ENCODE data around the gene GPC5.
"Not testable (repeated sequence)": the region's sequence is repeated elsewhere in the genome, so short reads cannot be mapped to it uniquely, and the experiment has no call there.

Gene GPC5

DNA sequence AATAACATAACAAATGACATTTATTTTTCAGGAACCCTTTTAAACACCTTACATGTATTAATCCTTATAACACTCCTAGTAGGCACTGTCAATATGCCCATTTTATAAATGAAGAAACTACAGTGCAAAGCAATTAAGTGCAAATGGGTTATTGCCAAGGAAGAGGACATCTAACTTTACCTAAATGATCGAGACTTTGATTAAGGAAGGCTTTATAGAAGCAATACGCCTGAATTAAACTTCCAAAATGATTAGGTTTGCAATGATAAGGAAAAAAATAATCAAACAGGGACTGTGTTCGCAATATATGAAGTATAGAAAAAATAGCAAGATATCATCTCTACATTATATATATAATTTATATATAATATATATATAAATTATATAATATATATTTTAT lies 1214.5 kb downstream of the GPC5 start:
- no peak for FAIRE-seq

DNA sequence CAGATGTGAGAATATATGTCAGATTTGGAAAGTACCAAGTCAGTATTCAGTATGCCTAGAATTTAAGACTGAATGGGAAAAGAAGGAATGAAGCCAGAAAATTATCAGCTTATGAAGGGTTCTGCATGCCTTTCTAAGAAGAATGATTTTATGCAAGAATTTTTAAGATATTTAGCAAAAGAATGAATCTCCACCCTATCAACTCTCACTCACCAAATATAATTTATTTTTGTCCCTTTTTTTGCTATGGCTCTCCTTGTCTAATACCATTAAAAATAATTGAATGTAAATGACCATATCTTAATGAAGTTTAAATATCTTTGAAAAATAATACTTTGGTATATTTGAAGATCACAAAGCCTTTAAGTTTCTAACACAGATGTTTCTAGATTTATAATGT lies 1215.5 kb downstream of the GPC5 start:
- no peak for FAIRE-seq

DNA sequence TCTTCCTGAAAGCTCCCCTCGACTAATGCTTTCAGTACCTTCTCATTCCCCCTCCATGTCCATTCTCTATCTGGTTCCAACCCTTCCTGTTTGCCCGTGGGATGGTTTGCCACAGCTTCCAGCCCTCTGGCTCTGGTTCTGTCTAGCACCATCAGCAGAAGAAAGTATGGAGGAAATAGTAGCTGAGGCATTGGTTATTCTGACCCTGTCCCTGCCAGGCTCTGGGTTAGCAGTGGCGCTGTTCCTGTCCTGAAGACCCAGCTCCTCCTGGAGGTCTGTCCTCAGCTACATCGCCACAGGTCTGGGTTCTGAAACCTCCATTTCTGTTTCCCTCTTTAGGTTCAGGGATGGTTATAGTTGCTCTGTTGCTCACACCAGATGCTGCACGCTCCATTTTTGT lies 1223.6 kb downstream of the GPC5 start:
- no peak for FAIRE-seq

DNA sequence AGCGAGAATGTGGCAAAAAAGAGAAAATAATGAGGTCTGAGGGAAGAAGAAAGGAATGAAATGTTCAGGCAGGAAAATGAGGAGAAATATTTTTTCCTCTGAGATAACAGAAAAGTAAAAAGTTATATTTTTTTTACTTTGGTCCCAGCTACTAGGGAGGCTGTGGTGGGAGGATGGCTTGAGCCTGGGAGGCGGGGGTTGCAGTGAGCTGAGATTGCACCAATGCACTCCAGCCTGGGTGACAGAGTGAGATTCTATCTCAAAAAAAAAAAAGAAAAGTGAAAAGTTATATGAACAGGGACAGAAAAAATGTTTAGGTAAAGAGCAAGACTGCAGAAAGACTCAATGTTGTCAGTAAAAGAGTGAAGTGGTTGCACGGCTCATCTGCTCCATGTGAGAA lies 1224.5 kb downstream of the GPC5 start:
- FAIRE-seq, result no peak

DNA sequence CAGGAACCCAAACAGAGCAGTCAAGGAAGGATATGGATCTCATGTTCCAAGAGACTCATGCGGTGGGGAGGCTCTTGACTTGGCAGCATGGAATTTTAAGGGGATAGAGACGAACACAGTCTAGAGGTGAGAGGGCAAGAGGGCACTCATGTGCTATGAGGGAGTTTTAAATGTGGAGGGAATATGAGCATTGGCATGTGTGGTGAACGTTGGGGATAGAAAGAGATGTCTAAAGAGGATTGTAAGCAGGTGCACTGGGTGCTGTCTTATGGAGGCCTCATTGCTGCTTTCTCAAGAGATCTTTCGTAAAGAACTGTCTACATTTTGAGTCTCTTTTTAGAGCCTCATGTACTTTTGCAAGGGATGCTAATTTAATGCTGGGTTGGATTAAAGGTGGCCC lies 1227.9 kb downstream of the GPC5 start:
- no peak for FAIRE-seq

DNA sequence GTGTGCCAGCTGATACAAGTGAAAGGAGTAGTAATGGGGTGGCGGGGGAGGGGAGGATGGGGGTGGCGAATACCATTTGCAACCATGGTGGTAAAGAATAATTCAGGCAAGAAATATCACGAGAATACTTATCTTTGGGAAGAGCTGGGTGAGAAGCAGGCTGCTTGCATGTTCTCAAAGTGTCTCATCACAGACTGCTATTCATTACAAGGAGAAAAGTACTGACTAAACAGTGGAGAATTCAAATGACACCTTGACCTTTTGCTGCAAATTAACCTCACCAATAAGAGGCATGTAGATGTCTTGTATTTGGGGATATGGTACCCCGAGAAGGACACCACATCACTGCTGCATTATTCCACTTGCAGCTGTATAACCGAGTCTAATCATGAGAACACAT lies 1242.5 kb downstream of the GPC5 start:
- no peak for FAIRE-seq

DNA sequence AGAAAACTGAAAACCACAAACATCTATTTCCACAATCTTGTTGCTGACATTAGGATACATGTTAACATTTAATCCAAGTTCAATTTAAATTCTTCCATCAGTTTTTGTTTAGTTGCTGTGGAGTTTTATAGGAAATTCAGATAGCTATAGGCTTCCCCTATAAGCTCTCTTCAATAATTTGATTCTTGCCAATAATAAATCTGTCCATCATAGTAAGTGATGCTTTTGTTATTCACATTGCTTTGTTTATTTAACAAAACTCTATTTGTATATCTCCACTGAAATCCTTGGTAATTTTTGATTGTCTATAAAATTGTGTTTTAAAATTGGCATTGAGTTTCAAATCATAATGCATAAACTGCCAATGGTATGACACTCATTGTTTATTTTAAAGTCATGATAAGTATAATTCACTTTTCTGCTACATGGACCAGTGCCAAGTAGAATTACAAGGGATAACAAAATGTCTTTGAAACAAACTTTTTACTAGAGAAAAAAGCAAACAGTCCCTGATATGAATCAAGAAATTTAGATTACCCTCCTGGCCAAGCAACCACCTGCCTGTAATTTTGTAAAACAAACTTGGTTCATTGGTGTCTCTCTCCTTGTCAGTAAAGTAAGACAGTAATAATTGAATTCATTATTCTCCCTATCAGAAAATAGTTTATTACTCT lies 1250.9 kb downstream of the GPC5 start:
- FAIRE-seq, result no peak

DNA sequence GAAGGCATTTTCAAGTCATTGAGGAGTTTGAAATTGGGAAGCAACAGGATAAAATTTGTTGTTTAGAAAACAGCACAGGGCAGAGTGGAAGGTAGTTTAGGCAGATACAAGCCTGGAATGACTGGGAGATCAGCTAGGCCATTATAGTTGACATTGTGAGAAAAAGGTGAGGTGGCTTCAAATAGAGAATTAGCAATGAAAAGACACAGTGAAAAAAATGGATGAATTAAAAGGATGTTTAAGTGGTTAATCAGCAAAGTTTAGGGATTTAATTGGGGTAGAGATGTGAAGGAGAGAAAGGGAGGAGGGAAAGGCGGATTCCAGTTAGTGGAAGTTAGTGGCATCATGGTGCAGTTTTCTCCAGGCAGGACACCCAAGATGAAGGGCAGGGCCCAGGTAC lies 1257.7 kb downstream of the GPC5 start:
- no peak for FAIRE-seq

DNA sequence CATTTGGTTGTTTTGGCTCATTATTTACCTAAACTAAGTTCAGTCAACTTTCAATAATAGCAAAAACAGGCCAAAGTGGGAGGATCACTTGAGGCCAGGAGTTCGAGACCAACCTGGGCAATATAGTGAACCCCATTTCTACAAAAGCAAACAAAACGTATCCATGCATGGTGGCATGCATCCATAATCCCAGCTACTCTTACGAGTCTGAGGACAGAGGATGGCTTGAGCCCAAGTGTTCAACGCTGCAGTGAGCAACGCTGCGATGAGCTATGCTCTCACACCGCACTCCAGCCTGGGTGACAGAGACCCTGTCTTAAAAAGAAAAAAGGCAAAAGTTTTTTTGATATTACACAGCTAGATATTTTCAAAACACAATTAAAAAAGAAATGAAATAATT lies 1258.2 kb downstream of the GPC5 start:
- no peak for FAIRE-seq

DNA sequence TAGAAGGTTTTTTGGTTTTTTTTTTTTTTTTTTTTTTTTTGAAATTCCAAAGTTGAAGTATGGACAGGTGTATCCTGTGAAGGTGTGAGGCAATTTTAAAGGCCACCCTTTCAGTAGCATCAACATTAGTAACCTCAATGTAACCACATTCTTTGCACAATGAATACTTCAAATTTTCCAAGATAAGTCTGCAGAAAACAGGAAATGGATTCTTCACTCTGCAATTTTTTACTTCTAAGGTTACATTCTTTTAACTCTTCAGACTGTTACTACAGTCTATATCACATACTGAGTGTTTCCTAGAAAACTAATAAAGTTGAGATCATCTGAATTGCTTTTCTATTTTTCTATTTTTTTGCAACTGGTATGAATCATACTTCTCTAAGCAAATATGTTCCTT lies 1259.1 kb downstream of the GPC5 start:
- peak; percentile 81 for FAIRE-seq

DNA sequence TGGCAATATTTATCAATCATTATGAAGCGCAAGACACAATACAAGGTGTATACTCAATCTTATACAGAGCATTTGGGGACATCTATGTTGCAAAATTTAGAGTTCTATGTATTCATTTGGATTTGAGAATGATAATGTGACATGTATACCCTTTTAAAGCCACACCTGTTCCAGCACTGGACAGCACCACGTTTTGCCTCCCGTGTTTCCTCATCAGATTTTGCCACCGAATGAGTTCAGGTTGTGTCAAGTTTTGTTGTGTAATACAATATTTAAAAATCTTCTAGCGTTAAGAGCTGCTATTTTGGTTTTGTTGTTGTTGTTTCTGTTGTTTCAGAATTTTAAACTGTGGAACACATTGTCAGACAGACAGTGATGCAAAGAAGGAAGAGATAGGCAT lies 1259.9 kb downstream of the GPC5 start:
- no peak for FAIRE-seq

DNA sequence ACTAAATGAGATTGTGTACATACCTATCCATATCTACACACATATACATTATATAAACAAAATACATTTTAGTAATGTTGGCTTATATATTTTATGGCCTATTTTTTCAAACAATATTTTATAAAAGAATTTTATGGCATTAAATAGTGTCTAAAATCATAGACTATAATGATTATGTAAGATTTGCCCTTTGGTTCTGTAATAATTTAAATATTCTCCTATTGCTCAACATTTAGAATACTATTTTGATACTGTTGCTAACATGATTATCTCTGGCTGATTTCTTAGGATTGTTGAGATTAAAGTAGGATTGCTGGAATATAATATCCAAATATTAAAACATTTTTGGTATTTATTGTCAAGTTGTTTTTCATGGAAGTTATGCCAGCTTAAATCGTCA lies 1263.0 kb downstream of the GPC5 start:
- FAIRE-seq, result no peak

DNA sequence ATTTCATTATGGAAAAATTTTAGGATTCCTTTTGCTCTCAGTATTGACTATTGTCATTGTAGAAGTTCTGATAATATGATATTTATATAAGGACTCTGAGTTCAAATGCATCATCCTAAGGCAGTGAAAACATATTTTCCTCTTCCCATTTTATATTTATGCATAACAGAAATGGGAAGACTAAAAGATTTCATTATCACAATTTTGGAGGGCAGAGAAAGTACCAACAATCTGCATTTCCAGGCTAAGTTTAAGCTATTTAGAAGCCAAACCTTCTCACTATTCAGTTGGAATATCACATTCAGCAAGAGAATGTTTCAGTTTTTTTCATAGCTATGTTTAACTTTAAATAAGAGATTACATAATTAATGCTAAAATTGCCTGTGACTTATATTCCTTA lies 1269.7 kb downstream of the GPC5 start:
- no peak for FAIRE-seq

DNA sequence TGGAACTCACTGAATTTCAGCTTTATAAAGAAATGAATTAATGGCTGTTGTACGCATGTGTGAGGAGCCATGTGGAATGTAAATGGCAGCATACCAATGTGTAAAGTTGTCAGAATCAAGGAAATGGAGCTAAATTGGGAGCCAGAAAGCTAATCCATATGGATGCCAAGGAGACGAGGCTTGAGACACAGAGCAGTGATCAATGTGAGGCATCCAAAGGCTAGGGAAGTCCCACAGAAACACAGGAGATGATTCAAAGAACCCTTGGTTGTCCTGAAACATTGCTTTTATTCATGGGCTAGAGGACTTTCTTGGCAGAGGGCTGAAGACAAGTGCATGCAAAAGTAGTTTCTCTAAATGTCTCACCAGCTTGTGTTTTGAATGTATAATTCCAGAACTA lies 1271.7 kb downstream of the GPC5 start:
- FAIRE-seq, result no peak

DNA sequence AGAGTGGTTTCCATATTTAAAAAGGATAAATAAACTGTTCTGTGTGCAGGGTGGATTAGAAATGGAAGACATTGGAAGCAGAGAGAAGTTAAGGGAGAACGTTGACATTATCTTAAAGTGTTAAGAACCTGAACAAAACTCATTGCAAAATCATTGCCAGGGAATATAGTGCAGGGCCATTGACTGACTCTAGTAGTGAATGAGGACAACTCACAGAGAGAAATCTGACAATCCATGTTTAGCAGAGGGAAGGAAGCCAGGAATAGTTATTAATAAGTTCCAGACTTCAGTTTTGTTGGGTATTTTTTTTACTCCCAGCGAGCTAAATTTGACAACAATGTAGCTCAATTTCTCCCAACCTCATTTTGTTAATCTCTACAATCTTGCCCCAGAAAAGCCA lies 1273.4 kb downstream of the GPC5 start:
- FAIRE-seq, result no peak

DNA sequence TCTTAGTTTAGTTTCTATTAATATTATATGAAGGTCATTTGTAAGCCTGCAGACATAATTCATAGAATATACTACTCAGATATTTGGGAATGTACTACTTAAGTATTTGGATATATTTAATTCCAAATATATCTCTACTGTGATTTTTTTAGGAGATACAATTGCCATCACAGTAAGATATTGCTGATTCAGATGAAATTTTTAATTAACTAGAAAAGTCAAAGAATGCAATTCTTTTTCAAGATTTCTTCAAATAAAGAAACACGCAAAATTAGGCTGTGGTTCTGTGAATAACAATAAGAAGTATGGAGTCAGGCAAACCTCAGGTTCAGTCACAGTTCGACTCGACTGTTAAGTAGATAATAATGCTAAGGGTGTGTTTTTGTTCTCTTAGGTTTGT lies 1277.8 kb downstream of the GPC5 start:
- no peak for FAIRE-seq

DNA sequence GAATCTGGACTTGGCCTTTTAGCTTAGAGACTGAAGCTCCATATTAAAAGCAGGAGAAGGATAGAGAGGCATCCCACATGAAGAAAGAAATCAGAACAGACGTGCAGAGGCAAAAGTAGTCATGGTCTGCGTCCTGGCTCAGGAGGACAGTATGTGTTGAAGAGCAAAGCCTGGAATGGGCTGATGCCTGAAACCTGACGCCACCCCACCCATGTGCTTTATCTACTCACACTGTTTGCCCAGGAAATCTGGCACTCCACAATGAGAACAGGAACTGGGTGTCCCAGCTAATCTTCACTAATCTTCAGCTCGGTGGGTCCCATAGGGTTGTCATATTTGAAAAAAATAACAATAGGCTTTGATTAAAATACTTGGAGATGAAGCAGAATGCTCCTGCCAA lies 1279.2 kb downstream of the GPC5 start:
- no peak for FAIRE-seq

DNA sequence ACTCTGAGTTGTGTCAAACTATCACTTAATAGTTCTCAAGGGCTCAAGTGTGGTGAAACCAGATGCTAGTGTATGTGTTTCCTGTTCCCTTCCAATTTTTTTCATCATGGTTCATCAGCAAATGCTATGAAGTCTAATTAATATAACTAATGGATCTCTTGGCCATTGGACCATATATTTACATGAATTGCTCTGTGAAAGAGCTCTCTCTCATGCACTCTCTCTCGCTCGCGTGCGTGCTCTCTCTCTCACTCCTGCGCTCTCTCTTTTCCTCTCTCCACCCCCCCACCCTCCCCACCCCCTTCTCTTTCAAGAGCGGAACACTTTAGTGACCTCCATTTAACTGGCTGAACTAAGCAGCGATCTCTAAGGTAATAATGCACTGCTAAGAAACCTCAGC lies 1281.2 kb downstream of the GPC5 start:
- FAIRE-seq, result no peak

DNA sequence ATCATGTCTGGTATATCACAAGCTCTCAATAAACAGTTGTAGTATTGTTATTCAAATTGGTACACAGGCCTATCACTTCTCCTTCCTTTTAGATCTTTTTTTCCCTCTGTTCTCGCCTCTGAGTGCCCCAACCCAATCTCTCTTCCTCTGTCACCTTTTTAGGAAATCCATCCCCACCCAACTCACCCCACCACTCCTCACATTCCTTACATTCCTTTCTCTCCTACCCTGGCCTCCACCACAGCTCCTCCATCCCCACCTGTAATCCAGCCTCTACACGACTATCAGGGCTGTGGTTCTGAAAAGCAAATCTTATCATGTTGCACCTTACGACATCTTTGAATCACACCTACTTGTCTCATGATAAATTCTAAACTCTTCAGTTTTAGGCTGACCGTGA lies 1282.8 kb downstream of the GPC5 start:
- no peak for FAIRE-seq

DNA sequence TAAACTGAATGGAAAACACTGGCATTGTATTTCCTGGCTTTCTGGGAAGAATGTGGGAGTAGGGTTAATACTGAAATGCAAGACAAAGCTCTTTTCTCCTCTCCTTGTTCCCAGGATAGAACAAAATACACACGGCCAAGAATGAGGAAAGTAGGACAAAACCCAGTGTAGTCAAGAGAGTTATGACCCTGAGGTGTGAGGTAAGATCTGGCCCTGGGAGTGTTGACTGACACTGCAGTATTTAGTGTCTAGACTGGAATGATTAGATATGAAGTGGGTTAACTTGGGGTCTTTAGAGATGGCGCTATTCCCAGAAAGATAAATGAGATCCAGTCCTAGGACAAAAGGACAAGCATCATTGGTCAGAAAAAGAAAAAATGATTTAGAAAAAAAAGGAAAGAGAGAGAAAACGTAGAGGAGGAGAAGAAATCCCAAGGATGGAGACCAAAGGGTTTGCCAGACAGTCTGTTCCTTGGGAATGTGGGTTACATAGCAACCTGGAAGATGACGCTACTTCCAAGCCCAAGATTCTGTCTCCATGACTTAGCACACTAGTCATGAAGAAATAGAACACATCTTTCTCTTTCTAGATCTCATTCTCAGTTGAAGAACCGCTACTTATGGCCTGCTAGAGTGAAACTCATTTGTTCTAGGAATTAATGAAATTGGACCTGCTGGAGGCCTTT lies 1284.6 kb downstream of the GPC5 start:
- FAIRE-seq, result no peak

DNA sequence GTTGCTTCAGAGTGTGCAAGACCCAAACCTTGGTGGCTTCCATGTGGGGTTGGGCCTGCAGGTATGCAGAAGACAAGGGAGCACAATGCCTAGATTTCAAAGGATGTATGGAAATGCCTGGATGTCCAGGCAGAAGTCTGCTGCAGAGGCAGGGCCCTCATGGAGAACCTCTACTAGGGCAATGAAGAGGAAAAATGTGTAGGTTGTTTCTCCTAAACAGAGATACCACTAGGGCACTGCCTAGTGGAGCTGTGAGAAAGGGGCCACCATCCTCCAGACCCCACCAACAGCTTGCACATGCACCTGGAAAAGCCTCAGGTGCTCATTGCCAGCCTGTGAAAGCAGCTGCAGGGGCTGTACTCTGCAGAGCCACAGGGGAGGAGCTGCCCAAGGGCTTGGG lies 1295.6 kb downstream of the GPC5 start:
- no peak for FAIRE-seq

DNA sequence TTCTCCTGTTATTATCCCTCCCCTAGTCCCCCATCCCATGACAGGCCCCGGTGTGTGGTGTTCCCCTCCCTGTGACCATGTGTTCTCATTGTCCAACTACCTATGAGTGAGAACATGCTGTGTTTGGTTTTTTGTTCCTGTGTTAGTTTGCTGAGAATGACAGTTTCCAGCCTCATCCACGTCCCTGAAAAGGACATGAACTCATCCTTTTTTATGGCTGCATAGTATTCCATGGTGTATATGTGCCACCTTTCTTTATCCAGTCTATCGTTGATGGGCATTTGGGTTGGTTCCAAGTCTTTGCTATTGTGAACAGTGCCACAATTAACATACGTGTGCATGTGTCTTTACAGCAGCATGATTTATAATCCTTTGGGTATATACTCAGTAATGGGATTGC lies 1297.4 kb downstream of the GPC5 start:
- not testable (repeated sequence) for FAIRE-seq

DNA sequence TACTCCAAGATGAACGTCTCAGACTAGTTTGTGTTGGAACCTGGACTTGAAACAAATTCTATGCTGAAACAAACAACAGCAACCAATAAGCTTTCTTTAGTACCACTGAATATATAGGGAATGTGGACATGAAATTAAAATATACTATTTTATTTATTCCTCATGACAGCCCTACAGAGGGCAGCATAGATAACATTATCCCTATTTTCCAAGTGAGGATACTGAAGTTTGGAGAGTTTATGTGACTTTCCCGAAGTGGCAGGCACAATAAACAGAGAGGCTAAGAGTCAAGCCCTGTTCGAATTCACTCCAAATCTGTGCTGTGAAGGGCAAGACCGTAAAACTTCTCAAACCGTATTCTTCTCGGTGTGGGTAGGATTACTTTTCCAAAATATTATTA lies 1318.3 kb downstream of the GPC5 start:
- FAIRE-seq, result no peak

DNA sequence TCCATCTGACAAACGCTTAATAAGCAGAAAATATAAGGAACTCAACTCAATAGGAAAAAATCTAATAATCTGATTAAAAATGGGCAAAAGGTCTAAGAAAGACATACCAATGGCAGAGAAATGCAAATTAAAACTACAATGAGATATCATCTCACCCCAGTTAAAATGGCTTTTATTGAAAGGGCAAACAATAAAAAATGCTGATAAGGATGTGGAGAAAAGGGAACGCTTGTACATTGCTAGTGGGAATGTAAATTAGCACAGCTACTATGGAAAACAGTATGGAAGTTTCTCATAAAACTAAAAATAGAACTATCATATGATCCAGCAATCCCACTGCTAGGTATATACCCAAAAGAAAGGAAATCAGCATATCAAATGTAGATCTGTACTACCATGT lies 1319.4 kb downstream of the GPC5 start:
- no peak for FAIRE-seq

DNA sequence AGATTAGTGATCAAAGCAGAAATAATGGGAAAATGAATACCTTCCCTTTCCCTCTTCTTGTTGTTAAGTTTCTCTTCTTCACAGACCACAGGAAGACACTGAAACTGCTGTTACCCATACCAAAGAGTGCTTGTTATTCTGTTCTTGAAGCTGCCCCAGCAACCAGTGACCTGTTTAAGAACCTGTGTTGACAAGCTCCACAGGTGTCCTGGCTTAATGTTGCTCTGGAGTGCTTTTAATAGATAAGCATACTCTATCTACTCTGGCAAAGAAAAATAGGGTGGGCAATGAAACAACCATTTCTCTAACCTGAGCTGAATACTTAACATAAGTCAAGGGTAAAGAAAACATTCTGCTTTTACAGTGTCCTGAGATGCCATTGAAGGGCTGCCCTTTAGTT lies 1321.4 kb downstream of the GPC5 start:
- FAIRE-seq, result no peak

Data from islet of Langerhans (tissue), 1 donor.